ENCODE measurements around the gene KRT79. TPM values are rescaled to one million over a fixed set of nuclear protein-coding genes. Genes with fewer than 3 reads are reported as not detected.

The KRT79 gene
- total RNA-seq, 6 donors from 2014 or later, result 0.30 to 8.9 (median 1.3) TPM; not detected in 2

GRCh38 chr12:52835271-52836041, 1.3 kb upstream of the KRT79 start:
- no peak for ATAC-seq (ENCODE audit: low FRiP score in 2 of 2)
- no peak for DNase-seq
- no peak overlapping the region for H3K4me3 ChIP-seq
- H3K9me3 ChIP-seq, result no peaks in the 10 kb centered on the region
- no peaks in the 10 kb centered on the region for H3K36me3 ChIP-seq
- no peaks in the 10 kb centered on the region for H3K27me3 ChIP-seq
- WGBS, 2 donors, result 70 to 88% methylated on average over 15 of the region's 15 CpGs
- no peaks in the 10 kb centered on the region for H3K4me1 ChIP-seq
- TF ChIP-seq POLR2A (IDR thresholded peaks at IDR 0.05) (no peak), EP300 (IDR thresholded peaks at IDR 0.05) (no peak), POLR2AphosphoS5 (IDR thresholded peaks at IDR 0.05) (no peak), CTCF (IDR thresholded peaks at IDR 0.05) (no peak)
- no peak overlapping the region for H3K27ac ChIP-seq

- ATAC-seq (ENCODE audit: low FRiP score in 2 of 2), result no peak
- Histone ChIP-seq H3K36me3 (no peaks in the 10 kb centered on the region), H3K4me3 (no peak overlapping the region), H3K4me1 (no peaks in the 10 kb centered on the region), H3K27me3 (no peaks in the 10 kb centered on the region), H3K27ac (no peak overlapping the region), H3K9me3 (no peaks in the 10 kb centered on the region)
- DNase-seq, result no peak
- TF ChIP-seq POLR2A (IDR thresholded peaks at IDR 0.05) (no peak), POLR2AphosphoS5 (IDR thresholded peaks at IDR 0.05) (no peak), EP300 (IDR thresholded peaks at IDR 0.05) (no peak), CTCF (IDR thresholded peaks at IDR 0.05) (no peak)
- 67 to 70% methylated on average over 3 to 4 of the region's 4 CpGs for WGBS, 2 donors
Measured at GRCh38 chr12:52834727-52835001, 553 bp upstream of the KRT79 start.

GRCh38 chr12:52832985-52833905, 866 bp downstream of the KRT79 start:
- Histone ChIP-seq H3K9me3 (no peaks in the 10 kb centered on the region), H3K4me3 (no peak overlapping the region), H3K27ac (no peak overlapping the region), H3K27me3 (no peaks in the 10 kb centered on the region), H3K36me3 (no peaks in the 10 kb centered on the region), H3K4me1 (no peaks in the 10 kb centered on the region)
- ATAC-seq (ENCODE audit: low FRiP score in 2 of 2) (no peak), DNase-seq (no peak)
- TF ChIP-seq POLR2AphosphoS5 (IDR thresholded peaks at IDR 0.05) (no peak), POLR2A (IDR thresholded peaks at IDR 0.05) (no peak), CTCF (IDR thresholded peaks at IDR 0.05) (no peak), EP300 (IDR thresholded peaks at IDR 0.05) (no peak)
- WGBS, 2 donors, result 93% methylated on average over 17 to 20 of the region's 20 CpGs

GRCh38 chr12:52832451-52832850, 1.7 kb downstream of the KRT79 start:
- ATAC-seq (ENCODE audit: low FRiP score in 2 of 2), result no peak
- TF ChIP-seq EP300 (IDR thresholded peaks at IDR 0.05) (no peak), CTCF (IDR thresholded peaks at IDR 0.05) (no peak), POLR2A (IDR thresholded peaks at IDR 0.05) (no peak), POLR2AphosphoS5 (IDR thresholded peaks at IDR 0.05) (no peak)
- no peaks in the 10 kb centered on the region for H3K9me3 ChIP-seq
- H3K27ac ChIP-seq, result no peak overlapping the region
- 83 to 86% methylated on average over 3 of the region's 3 CpGs for WGBS, 2 donors
- H3K27me3 ChIP-seq, result no peaks in the 10 kb centered on the region
- no peaks in the 10 kb centered on the region for H3K36me3 ChIP-seq
- no peak for DNase-seq
- H3K4me1 ChIP-seq, result no peaks in the 10 kb centered on the region
- no peak overlapping the region for H3K4me3 ChIP-seq
